ENCODE results near the gene OR5M11. TPM values are rescaled to one million over a fixed set of nuclear protein-coding genes. Genes with fewer than 3 reads are reported as not detected.
"Not testable (repeated sequence)": the region's sequence is repeated elsewhere in the genome, so short reads cannot be mapped to it uniquely, and the experiment has no call there.

The OR5M11 gene
- not detected for total RNA-seq
- long read RNA-seq, donor 1 = 0 reads
- long read RNA-seq, donor 2 = 0 reads

DNA sequence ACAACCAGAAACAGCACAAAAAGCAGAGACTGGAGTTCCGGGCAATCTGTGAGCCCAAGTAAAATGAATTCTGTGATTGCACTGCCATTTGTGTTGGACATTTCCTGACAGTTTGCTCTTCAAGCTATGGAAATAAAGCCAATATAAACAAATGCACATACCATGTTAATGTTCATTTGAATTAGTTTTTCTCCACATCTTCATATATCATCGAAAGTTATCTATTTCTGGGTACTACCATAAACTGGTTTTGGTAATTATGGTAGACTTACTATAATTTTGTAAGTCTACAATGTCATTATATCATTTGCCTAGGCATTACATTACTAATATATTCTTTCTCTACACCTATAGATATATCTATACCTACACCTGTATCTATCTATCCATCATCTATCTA is at the start of gene OR5M11:
Gene OR5M11 (minus strand): TSS at position 101 of the 400 bp plus-strand sequence. CDS start 0 bp downstream, at position 101.
- intact Hi-C loops (cut with DNase I, micrococcal nuclease) = no loop called here
- DNase-seq (no peak), ATAC-seq (no peak)
- no peak within 1 kb of the TSS for H3K4me3 ChIP-seq
- H3K36me3 ChIP-seq (ENCODE audit: low read depth) = no peaks in the 10 kb centered on the region
- TF ChIP-seq, protein P1, sequence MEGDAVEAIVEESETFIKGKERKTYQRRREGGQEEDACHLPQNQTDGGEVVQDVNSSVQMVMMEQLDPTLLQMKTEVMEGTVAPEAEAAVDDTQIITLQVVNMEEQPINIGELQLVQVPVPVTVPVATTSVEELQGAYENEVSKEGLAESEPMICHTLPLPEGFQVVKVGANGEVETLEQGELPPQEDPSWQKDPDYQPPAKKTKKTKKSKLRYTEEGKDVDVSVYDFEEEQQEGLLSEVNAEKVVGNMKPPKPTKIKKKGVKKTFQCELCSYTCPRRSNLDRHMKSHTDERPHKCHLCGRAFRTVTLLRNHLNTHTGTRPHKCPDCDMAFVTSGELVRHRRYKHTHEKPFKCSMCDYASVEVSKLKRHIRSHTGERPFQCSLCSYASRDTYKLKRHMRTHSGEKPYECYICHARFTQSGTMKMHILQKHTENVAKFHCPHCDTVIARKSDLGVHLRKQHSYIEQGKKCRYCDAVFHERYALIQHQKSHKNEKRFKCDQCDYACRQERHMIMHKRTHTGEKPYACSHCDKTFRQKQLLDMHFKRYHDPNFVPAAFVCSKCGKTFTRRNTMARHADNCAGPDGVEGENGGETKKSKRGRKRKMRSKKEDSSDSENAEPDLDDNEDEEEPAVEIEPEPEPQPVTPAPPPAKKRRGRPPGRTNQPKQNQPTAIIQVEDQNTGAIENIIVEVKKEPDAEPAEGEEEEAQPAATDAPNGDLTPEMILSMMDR (IDR thresholded peaks at IDR 0.05) = no peak
- H3K4me1 ChIP-seq (ENCODE audit: low read depth) = no peaks in the 10 kb centered on the region
- H3K9me3 ChIP-seq = no peaks in the 10 kb centered on the region

DNA sequence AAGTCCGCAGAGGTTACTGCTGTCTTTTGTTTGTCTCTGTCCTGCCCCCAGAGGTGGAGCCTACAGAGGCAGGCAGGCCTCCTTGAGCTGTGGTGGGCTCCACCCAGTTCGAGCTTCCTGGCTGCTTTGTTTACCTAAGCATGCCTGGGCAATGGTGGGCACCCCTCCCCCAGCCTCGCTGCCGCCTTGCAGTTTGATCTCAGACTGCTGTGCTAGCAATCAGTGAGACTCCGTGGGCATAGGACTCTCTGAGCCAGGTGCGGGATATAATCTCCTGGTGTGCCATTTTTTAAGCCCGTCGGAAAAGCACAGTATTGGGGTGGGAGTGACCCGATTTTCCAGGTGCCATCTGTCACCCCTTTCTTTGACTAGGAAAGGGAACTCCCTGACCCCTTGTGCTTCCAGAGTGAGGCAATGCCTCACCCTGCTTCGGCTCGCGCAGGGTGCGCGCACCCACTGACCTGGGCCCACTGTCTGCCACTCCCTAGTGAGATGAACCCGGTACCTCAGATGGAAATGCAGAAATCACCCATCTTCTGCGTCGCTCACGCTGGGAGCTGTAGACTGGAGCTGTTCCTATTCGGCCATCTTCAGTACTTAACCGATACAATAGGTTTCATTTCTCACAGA is 49.1 kb upstream of the OR5M11 start:
- H3K4me3 ChIP-seq; DNase-seq; H3K36me3 ChIP-seq (ENCODE audit: low read depth); ATAC-seq; intact Hi-C loops (cut with DNase I, micrococcal nuclease); H3K4me1 ChIP-seq (ENCODE audit: low read depth); H3K9me3 ChIP-seq: not testable (repeated sequence)

DNA sequence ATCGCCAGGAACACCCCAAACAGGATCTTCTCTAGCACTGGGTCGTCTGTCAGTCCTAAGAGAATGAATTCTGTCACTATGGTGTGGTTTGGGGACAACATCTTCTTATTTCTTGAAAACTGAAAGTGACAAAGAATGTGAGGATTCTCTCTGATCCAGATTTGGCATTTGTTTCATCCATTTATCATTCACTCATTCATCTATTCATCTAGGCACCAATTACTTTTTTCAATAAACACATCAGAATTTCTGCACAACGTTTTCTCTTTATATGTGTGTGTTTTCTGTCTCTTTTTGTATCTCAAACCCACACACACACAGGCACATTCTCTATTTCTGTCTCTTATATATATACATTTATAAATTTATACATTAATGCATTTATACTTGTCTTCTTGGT is 34.6 kb upstream of the OR5M11 start, which contains the start of gene OR5M10:
Gene OR5M10 (minus strand): TSS at position 101 of the 400 bp plus-strand sequence. CDS start 0 bp downstream, at position 101.
- DNase-seq (no peak), ATAC-seq (no peak)
- Histone ChIP-seq H3K4me1 (ENCODE audit: low read depth) (no peaks in the 10 kb centered on the region), H3K9me3 (no peaks in the 10 kb centered on the region), H3K4me3 (no peak within 1 kb of the TSS), H3K36me3 (ENCODE audit: low read depth) (no peaks in the 10 kb centered on the region)
- intact Hi-C loops (cut with DNase I, micrococcal nuclease) = no loop called here
- TF ChIP-seq, protein P1 (IDR thresholded peaks at IDR 0.05) = no peak

DNA sequence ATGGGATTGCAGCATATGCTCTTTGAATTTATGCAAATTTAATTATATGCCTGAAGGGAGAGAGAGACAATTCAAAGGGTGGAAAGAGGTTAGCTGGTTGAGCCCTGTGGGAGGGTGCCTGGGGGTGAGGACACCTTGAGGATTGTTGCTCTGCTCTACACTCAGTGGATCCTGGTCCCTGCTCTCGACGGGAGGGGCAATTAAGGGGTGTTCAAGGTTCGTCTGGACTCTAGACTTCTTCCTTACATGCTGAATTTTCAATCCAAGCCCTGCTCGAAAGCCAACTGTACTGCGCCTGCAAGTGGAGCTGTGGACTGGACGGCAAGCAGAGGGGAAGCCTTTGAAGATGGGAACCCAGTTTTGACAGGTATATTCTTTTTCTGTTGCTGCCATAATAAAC is 15.5 kb upstream of the OR5M11 start:
- TF ChIP-seq, protein P1 (IDR thresholded peaks at IDR 0.05) = no peak
- ATAC-seq (peak; percentile 37), DNase-seq (peak in 2 of 3 donors; percentile 29 to 48)
- Histone ChIP-seq H3K36me3 (ENCODE audit: low read depth) (no peaks in the 10 kb centered on the region), H3K4me3 (no peak overlapping the region), H3K4me1 (ENCODE audit: low read depth) (no peaks in the 10 kb centered on the region), H3K9me3 (no peaks in the 10 kb centered on the region)
- intact Hi-C loops (cut with DNase I, micrococcal nuclease) = no loop called here

DNA sequence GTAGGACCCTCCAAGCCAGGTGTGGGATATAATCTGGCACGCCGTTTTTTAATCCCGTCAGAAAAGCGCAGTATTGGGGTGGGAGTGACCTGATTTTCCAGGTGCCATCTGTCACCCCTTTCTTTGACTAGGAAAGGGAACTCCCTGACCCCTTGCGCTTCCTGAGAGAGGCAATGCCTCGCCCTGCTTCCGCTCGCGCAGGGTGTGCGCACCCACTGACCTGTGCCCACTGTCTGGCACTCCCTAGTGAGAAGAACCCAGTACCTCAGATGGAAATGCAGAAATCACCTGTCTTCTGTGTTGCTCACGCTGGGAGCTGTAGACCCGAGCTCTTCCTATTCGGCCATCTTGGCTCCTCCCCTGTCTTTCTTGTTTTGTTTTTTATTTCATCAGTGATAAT is 11.6 kb upstream of the OR5M11 start:
- intact Hi-C loops (cut with DNase I, micrococcal nuclease); ATAC-seq; H3K9me3 ChIP-seq; H3K4me1 ChIP-seq (ENCODE audit: low read depth); DNase-seq; H3K36me3 ChIP-seq (ENCODE audit: low read depth); H3K4me3 ChIP-seq: not testable (repeated sequence)

DNA sequence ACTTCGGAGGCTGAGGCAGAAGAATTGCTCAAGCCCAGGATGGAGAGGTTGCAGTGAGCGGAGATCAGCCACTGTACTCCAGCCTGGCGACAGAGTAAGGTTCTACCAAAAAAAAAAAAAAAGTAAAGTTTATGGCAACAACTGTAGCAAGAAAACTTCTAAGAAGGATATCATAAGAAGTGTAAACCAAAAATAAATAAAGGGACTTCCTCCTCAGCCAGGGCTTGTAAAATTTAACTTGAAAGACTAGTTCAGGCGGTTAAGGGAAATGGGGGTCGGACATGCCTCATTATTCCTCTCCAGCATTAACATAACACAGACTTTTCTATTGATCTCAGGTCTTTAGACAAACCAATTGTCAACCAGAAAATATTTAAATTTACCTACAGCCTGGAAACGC is 2.5 kb upstream of the OR5M11 start:
- no peak overlapping the region for H3K4me3 ChIP-seq
- peak; percentile 82 for ATAC-seq
- peak in 1 of 3 donors; percentile 26 for DNase-seq
- TF ChIP-seq, protein P1 (IDR thresholded peaks at IDR 0.05) = no peak
- H3K4me1 ChIP-seq (ENCODE audit: low read depth) = no peaks in the 10 kb centered on the region
- intact Hi-C loops (cut with DNase I, micrococcal nuclease) = no loop called here
- H3K9me3 ChIP-seq = no peaks in the 10 kb centered on the region
- H3K36me3 ChIP-seq (ENCODE audit: low read depth) = no peaks in the 10 kb centered on the region

Measured in mucosa of descending colon (tissue), 3 donors.